Neural cell (in vitro differentiated cells): Measurements from ENCODE around the gene HEATR5A.
"Not testable (repeated sequence)": the region's sequence is repeated elsewhere in the genome, so short reads cannot be mapped to it uniquely, and the experiment has no call there.

Experiments used
- EP300 ChIP-seq: fragments of 450-650 bp; conservative IDR thresholded peaks from 2 replicates; pipeline ENCODE4 v1.6.1; 2014; ENCODE audit warnings: antibody characterized with exemption, mild to moderate bottlenecking, moderate library complexity; ENCODE audit not compliant: poor library complexity, severe bottlenecking
- EZH2 ChIP-seq: fragments of 200-600, 300-800 bp; shearing (Covaris generic), sonication (generic); IDR thresholded peaks from 2 replicates; pipeline ENCODE4 v1.6.1; 2014; ENCODE audit warnings: antibody characterized with exemption, low read length, borderline replicate concordance, mild to moderate bottlenecking; ENCODE audit not compliant: insufficient read depth, poor library complexity, severe bottlenecking
- MXI1 ChIP-seq: fragments of 450-650 bp; conservative IDR thresholded peaks from 2 replicates; pipeline ENCODE4 v1.6.1; 2014; ENCODE audit warnings: antibody characterized with exemption, mild to moderate bottlenecking; ENCODE audit not compliant: poor library complexity, severe bottlenecking
- TF ChIP-seq, protein P1 (sequence below): fragments of 450-650 bp; IDR thresholded peaks from 2 replicates; pipeline ENCODE4 v1.5.1; 2014; ENCODE audit warnings: antibody characterized with exemption, mild to moderate bottlenecking, moderate library complexity; ENCODE audit not compliant: poor library complexity, severe bottlenecking

DNA sequence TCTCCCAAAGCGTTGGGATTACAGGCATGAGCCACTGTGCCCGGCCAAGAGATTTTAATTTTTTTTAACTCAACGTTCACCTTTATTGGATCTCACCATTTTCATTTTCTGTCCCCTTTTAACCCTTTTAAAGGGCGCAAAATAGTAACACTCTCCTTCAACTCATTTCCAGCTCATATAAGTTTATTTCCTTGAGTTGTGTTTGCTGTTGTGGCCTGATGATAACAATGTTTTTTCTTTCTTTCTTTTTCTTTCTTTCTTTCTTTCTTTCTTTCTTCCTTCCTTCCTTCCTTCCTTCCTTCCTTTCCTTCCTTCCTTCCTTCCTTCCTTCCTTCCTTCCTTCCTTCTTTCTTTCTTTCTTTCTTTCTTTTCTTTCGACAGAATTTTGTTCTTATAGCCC lies 143.9 kb downstream of the HEATR5A start:
- TF ChIP-seq, protein P1, sequence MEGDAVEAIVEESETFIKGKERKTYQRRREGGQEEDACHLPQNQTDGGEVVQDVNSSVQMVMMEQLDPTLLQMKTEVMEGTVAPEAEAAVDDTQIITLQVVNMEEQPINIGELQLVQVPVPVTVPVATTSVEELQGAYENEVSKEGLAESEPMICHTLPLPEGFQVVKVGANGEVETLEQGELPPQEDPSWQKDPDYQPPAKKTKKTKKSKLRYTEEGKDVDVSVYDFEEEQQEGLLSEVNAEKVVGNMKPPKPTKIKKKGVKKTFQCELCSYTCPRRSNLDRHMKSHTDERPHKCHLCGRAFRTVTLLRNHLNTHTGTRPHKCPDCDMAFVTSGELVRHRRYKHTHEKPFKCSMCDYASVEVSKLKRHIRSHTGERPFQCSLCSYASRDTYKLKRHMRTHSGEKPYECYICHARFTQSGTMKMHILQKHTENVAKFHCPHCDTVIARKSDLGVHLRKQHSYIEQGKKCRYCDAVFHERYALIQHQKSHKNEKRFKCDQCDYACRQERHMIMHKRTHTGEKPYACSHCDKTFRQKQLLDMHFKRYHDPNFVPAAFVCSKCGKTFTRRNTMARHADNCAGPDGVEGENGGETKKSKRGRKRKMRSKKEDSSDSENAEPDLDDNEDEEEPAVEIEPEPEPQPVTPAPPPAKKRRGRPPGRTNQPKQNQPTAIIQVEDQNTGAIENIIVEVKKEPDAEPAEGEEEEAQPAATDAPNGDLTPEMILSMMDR, result not testable (repeated sequence)
- not testable (repeated sequence) for TF ChIP-seq EP300, EZH2, MXI1
